ENCODE measurements around the gene ZCCHC2. TPM values are rescaled to one million over a fixed set of nuclear protein-coding genes. Genes with fewer than 3 reads are reported as not detected.

Gene ZCCHC2
- total RNA-seq, 1 donor from 2014 or later, result 8.7 TPM

DNA sequence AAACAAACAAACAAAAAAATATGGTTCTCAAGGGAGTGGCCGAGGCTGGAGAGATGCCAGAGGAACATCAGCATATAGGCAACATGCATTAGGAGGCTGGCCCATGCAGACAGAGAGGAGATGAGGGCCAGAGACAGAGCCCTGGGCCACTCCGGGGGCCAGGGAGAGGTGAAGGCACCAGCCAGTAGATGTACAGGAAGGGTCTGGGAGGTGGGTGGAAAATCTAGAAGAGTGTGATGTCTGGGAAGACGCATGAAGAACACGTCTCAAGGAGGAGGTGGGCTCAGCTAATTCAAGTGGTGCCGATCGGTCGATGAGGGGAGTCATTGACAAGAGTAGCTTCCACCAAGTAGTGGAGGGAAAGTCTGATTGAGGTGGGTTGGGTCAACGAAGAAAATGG, 79.9 kb downstream of the ZCCHC2 start:
- FAIRE-seq (no peak), DNase-seq (ENCODE audit: low read depth) (no peak)
- Histone ChIP-seq H3K36me3 (ENCODE audit: control insufficient read depth, insufficient read depth, low read length) (no peaks in the 10 kb centered on the region), H3K27me3 (ENCODE audit: control insufficient read depth, insufficient read depth, low read length) (peaks cover 12% of the 10 kb centered on the region), H3K4me3 (ENCODE audit: low read depth, low read length) (no peak overlapping the region)
- TF ChIP-seq, protein P1, sequence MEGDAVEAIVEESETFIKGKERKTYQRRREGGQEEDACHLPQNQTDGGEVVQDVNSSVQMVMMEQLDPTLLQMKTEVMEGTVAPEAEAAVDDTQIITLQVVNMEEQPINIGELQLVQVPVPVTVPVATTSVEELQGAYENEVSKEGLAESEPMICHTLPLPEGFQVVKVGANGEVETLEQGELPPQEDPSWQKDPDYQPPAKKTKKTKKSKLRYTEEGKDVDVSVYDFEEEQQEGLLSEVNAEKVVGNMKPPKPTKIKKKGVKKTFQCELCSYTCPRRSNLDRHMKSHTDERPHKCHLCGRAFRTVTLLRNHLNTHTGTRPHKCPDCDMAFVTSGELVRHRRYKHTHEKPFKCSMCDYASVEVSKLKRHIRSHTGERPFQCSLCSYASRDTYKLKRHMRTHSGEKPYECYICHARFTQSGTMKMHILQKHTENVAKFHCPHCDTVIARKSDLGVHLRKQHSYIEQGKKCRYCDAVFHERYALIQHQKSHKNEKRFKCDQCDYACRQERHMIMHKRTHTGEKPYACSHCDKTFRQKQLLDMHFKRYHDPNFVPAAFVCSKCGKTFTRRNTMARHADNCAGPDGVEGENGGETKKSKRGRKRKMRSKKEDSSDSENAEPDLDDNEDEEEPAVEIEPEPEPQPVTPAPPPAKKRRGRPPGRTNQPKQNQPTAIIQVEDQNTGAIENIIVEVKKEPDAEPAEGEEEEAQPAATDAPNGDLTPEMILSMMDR (IDR thresholded peaks at IDR 0.05; ENCODE audit: insufficient read depth, low read length, severe bottlenecking), result no peak

- Histone ChIP-seq H3K36me3 (ENCODE audit: control insufficient read depth, insufficient read depth, low read length) (no peaks in the 10 kb centered on the region), H3K27me3 (ENCODE audit: control insufficient read depth, insufficient read depth, low read length) (peaks cover 12% of the 10 kb centered on the region), H3K4me3 (ENCODE audit: low read depth, low read length) (no peak overlapping the region)
- FAIRE-seq (no peak), DNase-seq (ENCODE audit: low read depth) (no peak)
- TF ChIP-seq, protein P1 (IDR thresholded peaks at IDR 0.05; ENCODE audit: insufficient read depth, low read length, severe bottlenecking), result no peak
These were observed 80.4 kb downstream of the ZCCHC2 start for GRCh38 chr18:62603211-62603610.

DNA sequence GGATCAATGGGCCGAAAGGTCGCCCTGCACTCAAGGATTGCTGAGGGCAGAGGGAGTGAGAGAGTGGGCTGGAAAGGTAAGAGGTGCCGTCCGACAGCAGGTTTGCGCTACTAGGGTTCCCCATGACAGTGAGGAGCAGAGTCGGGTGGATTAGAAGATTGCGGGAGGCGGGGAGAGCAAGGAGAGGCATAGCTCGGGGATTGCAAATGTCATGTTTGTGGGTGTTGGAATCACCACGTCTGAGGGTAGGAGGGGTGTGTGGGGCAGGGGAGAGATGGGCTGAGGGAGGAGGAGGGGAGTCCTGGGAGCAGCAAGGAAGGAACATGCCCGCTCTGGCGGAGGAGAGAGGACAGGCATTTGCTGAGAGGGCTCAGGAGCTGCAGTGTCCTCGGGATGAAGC, 81.2 kb downstream of the ZCCHC2 start:
- DNase-seq (ENCODE audit: low read depth), result no peak
- peaks cover 8% of the 10 kb centered on the region for H3K27me3 ChIP-seq (ENCODE audit: control insufficient read depth, insufficient read depth, low read length)
- no peak overlapping the region for H3K4me3 ChIP-seq (ENCODE audit: low read depth, low read length)
- no peak for FAIRE-seq
- TF ChIP-seq, protein P1 (IDR thresholded peaks at IDR 0.05; ENCODE audit: insufficient read depth, low read length, severe bottlenecking), result no peak
- H3K36me3 ChIP-seq (ENCODE audit: control insufficient read depth, insufficient read depth, low read length), result no peaks in the 10 kb centered on the region

GRCh38 chr18:62605685-62606084, 82.9 kb downstream of the ZCCHC2 start:
- H3K4me3 ChIP-seq (ENCODE audit: low read depth, low read length), result no peak overlapping the region
- no peak for FAIRE-seq
- peaks cover 8% of the 10 kb centered on the region for H3K27me3 ChIP-seq (ENCODE audit: control insufficient read depth, insufficient read depth, low read length)
- TF ChIP-seq, protein P1 (IDR thresholded peaks at IDR 0.05; ENCODE audit: insufficient read depth, low read length, severe bottlenecking), result no peak
- no peaks in the 10 kb centered on the region for H3K36me3 ChIP-seq (ENCODE audit: control insufficient read depth, insufficient read depth, low read length)
- no peak for DNase-seq (ENCODE audit: low read depth)

- Histone ChIP-seq H3K4me3 (ENCODE audit: low read depth, low read length) (no peak overlapping the region), H3K36me3 (ENCODE audit: control insufficient read depth, insufficient read depth, low read length) (no peaks in the 10 kb centered on the region), H3K27me3 (ENCODE audit: control insufficient read depth, insufficient read depth, low read length) (peaks cover 11% of the 10 kb centered on the region)
- FAIRE-seq (no peak), DNase-seq (ENCODE audit: low read depth) (no peak)
- TF ChIP-seq, protein P1 (IDR thresholded peaks at IDR 0.05; ENCODE audit: insufficient read depth, low read length, severe bottlenecking), result no peak
These were observed 83.3 kb downstream of the ZCCHC2 start for GRCh38 chr18:62606106-62606505.

DNA sequence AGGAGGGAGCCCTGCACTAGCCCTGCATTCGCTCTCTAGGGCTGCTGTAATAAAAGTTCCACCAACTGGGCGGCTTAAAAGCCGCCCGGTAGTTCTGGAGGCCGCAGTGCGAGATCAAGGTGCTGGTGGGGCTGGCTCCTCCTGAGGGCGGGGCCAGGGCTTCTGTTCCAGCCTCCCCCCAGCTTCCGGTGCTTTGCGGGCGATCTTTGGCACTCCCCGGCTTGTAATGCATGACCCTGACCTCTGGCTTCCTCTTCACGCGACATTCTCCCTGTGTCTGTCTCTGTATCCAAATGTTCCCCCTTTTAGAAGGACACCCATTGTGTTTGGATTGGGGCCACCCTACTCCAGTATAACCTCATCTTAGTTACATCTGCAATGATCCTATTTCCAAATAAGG, 84.5 kb downstream of the ZCCHC2 start:
- Histone ChIP-seq H3K4me3 (ENCODE audit: low read depth, low read length) (no peak overlapping the region), H3K36me3 (ENCODE audit: control insufficient read depth, insufficient read depth, low read length) (no peaks in the 10 kb centered on the region), H3K27me3 (ENCODE audit: control insufficient read depth, insufficient read depth, low read length) (peaks cover 19% of the 10 kb centered on the region)
- DNase-seq (ENCODE audit: low read depth), result no peak
- TF ChIP-seq, protein P1 (IDR thresholded peaks at IDR 0.05; ENCODE audit: insufficient read depth, low read length, severe bottlenecking), result no peak
- FAIRE-seq, result no peak
